GM08714 (cell line): ENCODE data around the gene DEGS2.
"Not testable (repeated sequence)": the region's sequence is repeated elsewhere in the genome, so short reads cannot be mapped to it uniquely, and the experiment has no call there.

ENCODE experiments used
- H3K4me3 ChIP-seq: fragments of 200-500 bp; sonication (Bioruptor generic); 2 replicates; pipeline ENCODE4 v1.5.1; 2014; ENCODE audit warnings: mild to moderate bottlenecking, low read length, inconsistent platforms
- ZNF274 ChIP-seq: IDR thresholded peaks from 2 replicates; pipeline ENCODE4 v1.6.1; 2012; ENCODE audit warnings: mild to moderate bottlenecking, low read depth, low read length

The DEGS2 gene

GRCh38 chr14:100159094-100159864 lies at the start of gene DEGS2:
DEGS2 (minus strand) TSS chr14:100159645; CDS start chr14:100159587, 58 bp downstream.
- no peak for TF ChIP-seq ZNF274
- H3K4me3 ChIP-seq: peak within 1 kb of the TSS; percentile 53; the same call in 1 of the 2 replicates

GRCh38 chr14:100208136-100208535 lies 48.7 kb upstream of the DEGS2 start:
- H3K4me3 ChIP-seq: not testable (repeated sequence)

- H3K4me3 ChIP-seq: not testable (repeated sequence)
Observed at GRCh38 chr14:100207588-100207987, 48.1 kb upstream of the DEGS2 start.

- not testable (repeated sequence) for H3K4me3 ChIP-seq
Observed at GRCh38 chr14:100204835-100205167, 45.4 kb upstream of the DEGS2 start.

GRCh38 chr14:100203962-100204834 lies 44.8 kb upstream of the DEGS2 start:
- no peak for TF ChIP-seq ZNF274
- H3K4me3 ChIP-seq: no peak overlapping the region

GRCh38 chr14:100203146-100203545 lies 43.7 kb upstream of the DEGS2 start:
- H3K4me3 ChIP-seq: no peak overlapping the region
- no peak for TF ChIP-seq ZNF274

- TF ChIP-seq ZNF274: no peak
- no peak overlapping the region for H3K4me3 ChIP-seq
Observed at GRCh38 chr14:100202712-100203111, 43.3 kb upstream of the DEGS2 start.

GRCh38 chr14:100201701-100202100 lies 42.3 kb upstream of the DEGS2 start:
- H3K4me3 ChIP-seq: no peak overlapping the region
- no peak for TF ChIP-seq ZNF274

GRCh38 chr14:100200311-100200710 lies 40.9 kb upstream of the DEGS2 start:
- no peak overlapping the region for H3K4me3 ChIP-seq
- TF ChIP-seq ZNF274: no peak

GRCh38 chr14:100199240-100199860 lies 39.9 kb upstream of the DEGS2 start:
- no peak overlapping the region for H3K4me3 ChIP-seq
- no peak for TF ChIP-seq ZNF274

- no peak for TF ChIP-seq ZNF274
- peak overlapping the region; percentile 3; the same call in 1 of the 2 replicates for H3K4me3 ChIP-seq
Observed at GRCh38 chr14:100193417-100194357, 34.2 kb upstream of the DEGS2 start.

GRCh38 chr14:100192672-100193416 lies 33.4 kb upstream of the DEGS2 start:
- no peak for TF ChIP-seq ZNF274
- H3K4me3 ChIP-seq: peak overlapping the region; percentile 48; the same call in 1 of the 2 replicates

- no peak for TF ChIP-seq ZNF274
- H3K4me3 ChIP-seq: peak overlapping the region; percentile 48; the same call in 1 of the 2 replicates
Observed at GRCh38 chr14:100192250-100192671, 32.8 kb upstream of the DEGS2 start.
